LNCaP clone FGC (cell line): Measurements from ENCODE around the gene CD302.

Experiments used
- DNase-seq: peaks from one replicate; pipeline ENCODE4 v3.0.0-alpha.2; 2011; ENCODE audit warnings: low read depth
- H3K4me3 ChIP-seq: 2 replicates; pipeline ENCODE4 v1.5.1; 2011; ENCODE audit warnings: mild to moderate bottlenecking, low read depth, low read length, control low read depth
- TF ChIP-seq, protein P1 (sequence below): IDR thresholded peaks from 2 replicates; pipeline ENCODE4 v1.5.1; 2012; ENCODE audit warnings: mild to moderate bottlenecking; ENCODE audit not compliant: control insufficient read depth, insufficient read depth; ENCODE audit errors: extremely low read depth

The CD302 gene, protein sequence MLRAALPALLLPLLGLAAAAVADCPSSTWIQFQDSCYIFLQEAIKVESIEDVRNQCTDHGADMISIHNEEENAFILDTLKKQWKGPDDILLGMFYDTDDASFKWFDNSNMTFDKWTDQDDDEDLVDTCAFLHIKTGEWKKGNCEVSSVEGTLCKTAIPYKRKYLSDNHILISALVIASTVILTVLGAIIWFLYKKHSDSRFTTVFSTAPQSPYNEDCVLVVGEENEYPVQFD

GRCh38 chr2:159797543-159798375, at the start of gene CD302:
Gene CD302, minus strand, starts transcription at chr2:159798208. Its CDS starts 10 bp downstream, at chr2:159798198.
- TF ChIP-seq, protein P1, sequence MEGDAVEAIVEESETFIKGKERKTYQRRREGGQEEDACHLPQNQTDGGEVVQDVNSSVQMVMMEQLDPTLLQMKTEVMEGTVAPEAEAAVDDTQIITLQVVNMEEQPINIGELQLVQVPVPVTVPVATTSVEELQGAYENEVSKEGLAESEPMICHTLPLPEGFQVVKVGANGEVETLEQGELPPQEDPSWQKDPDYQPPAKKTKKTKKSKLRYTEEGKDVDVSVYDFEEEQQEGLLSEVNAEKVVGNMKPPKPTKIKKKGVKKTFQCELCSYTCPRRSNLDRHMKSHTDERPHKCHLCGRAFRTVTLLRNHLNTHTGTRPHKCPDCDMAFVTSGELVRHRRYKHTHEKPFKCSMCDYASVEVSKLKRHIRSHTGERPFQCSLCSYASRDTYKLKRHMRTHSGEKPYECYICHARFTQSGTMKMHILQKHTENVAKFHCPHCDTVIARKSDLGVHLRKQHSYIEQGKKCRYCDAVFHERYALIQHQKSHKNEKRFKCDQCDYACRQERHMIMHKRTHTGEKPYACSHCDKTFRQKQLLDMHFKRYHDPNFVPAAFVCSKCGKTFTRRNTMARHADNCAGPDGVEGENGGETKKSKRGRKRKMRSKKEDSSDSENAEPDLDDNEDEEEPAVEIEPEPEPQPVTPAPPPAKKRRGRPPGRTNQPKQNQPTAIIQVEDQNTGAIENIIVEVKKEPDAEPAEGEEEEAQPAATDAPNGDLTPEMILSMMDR, result no peak
- DNase-seq, result no peak
- peak within 1 kb of the TSS; percentile 63 for H3K4me3 ChIP-seq

DNA sequence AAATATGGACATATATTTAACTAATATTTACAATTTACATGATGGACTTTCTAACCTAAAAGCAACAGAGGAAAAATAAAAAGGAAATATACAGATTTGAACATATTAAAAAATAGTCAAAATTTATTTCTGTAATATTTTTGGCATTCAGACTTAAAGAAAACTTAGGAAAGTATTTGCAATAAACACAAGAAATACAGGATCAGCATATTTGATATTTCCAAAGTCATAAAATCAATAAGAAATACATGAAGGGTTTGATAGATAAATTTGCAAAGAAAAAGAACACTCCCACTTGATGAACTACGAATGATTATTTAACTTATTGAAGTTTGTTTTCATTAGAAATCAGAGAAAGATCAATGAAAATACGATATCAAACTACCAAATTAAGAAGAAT, 48.6 kb upstream of the CD302 start:
- DNase-seq, result no peak
- TF ChIP-seq, protein P1, result no peak
- no peak overlapping the region for H3K4me3 ChIP-seq

DNA sequence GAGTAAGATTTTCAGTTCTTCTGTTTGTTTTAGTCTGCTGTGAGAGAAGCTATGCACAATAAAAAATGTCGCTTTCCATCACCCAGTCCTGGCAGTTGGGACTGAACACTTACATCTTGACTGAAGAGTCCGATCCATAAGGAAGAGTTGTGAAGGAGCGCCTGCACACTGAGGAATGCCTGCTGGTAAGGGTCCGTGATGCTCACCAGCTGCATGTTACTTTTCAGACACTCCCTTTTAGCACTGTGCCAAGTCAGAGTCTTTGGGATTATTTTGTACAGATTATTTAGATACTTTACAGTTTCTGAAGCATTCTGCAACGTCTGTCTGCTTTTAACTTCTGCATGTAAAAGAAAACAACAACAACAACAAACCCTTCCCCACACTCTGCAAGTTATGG, 42.6 kb upstream of the CD302 start:
- H3K4me3 ChIP-seq, result no peak overlapping the region
- TF ChIP-seq, protein P1, result no peak
- no peak for DNase-seq

DNA sequence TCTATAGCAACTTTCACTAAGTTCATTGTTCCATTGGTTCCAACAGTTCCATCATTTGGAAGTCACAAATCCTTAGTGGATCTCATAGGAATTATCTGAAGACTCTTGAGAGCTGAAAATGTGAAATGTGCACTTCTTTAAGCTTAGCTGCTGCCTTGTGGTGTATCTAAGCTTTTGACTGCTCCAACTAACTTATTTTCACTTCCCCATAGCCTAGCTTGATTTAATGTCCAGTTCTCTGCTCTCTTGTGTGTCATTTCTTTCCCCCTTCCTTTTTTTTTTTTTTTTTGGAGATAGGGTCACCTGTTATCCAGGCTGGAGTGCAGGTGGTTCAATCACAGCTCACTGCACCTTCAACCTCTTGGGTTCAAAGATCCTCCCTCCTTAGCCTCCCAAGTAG, 34.9 kb upstream of the CD302 start:
- DNase-seq, result no peak
- no peak overlapping the region for H3K4me3 ChIP-seq
- TF ChIP-seq, protein P1, result no peak

DNA sequence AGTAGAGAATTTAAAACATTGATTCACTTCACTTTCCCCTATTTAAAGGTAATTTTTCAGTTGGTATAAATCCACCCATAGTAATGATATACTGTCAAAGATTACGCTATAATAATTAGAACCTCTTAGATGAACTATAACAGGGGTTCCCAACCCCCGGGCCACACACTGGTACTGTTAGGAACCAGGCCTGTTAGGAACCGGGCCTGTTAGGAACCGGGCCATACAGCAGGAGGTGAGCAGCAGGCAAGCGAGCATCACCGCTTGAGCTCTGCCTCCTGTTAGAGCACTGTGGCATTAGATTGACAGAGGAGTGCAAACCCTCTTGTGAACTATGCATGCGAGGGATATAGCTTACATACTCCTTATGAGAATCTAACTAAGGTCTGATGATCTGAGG, 34.0 kb upstream of the CD302 start:
- no peak for DNase-seq
- TF ChIP-seq, protein P1, result no peak
- no peak overlapping the region for H3K4me3 ChIP-seq

- DNase-seq, result no peak
- H3K4me3 ChIP-seq, result no peak overlapping the region
- TF ChIP-seq, protein P1, result no peak
These were observed 31.4 kb upstream of the CD302 start for GRCh38 chr2:159829376-159829775.
